Esophagus (tissue), 2 donors: ENCODE data around the gene CGREF1. TPM values are rescaled to one million over a fixed set of nuclear protein-coding genes. Genes with fewer than 3 reads are reported as not detected.
"Not testable (repeated sequence)": the region's sequence is repeated elsewhere in the genome, so short reads cannot be mapped to it uniquely, and the experiment has no call there.

Experiments used
- H3K27ac ChIP-seq, 2 donors: one replicate each; pipeline ENCODE4 v1.5.1; 2013; ENCODE audit warnings: low read depth in 2 of 2, mild to moderate bottlenecking in 2 of 2, inconsistent platforms in 1 of 2, low read length in 1 of 2, moderate library complexity in 1 of 2
- H3K27me3 ChIP-seq, 2 donors: one replicate each; pipeline ENCODE4 v1.6.1; 2013; ENCODE audit warnings: low read length in 2 of 2, control low read depth in 1 of 2, mild to moderate bottlenecking in 1 of 2; ENCODE audit not compliant: insufficient read depth in 2 of 2, control insufficient read depth in 1 of 2
- H3K36me3 ChIP-seq, 2 donors: one replicate each; pipeline ENCODE4 v1.6.1; 2013; ENCODE audit warnings: low read length in 1 of 2; ENCODE audit not compliant: control insufficient read depth in 2 of 2, insufficient read depth in 2 of 2
- H3K4me1 ChIP-seq, 2 donors: one replicate each; pipeline ENCODE4 v1.6.1; 2013; ENCODE audit warnings: low read length in 1 of 2; ENCODE audit not compliant: control insufficient read depth in 2 of 2, insufficient read depth in 2 of 2
- H3K4me3 ChIP-seq, 2 donors: one replicate each; pipeline ENCODE4 v1.5.1; 2013; ENCODE audit warnings: low read length in 2 of 2, mild to moderate bottlenecking in 2 of 2, low read depth in 1 of 2, moderate library complexity in 1 of 2
- H3K9me3 ChIP-seq, 2 donors: one replicate each; pipeline ENCODE4 v1.6.1; 2013; ENCODE audit warnings: mild to moderate bottlenecking in 2 of 2, low read depth in 1 of 2, low read length in 1 of 2, moderate library complexity in 1 of 2; ENCODE audit not compliant: control insufficient read depth in 2 of 2, insufficient read depth in 1 of 2
- WGBS, 2 donors: extraction: QIAGEN DNeasy Blood & Tissue Kit; methylation state at CpG; one replicate each; pipeline ENCODE4 v1.1.7; 2013; 5-methylcytosine and 5-hydroxymethylcytosine counted together
- polyA plus RNA-seq, 2 donors: library from polyadenylated mRNA; stranded (reverse); fragments of 200-250 nt; gene quantifications; one replicate each; pipeline ENCODE4 v1.2.3, GENCODE V29; 2013
- donor health status: healthy with polysubstance abuse.
- donor health status: Bipolar disorder and iron deficiency.

The CGREF1 gene
- polyA plus RNA-seq, 2 donors = 2.4 to 3.4 TPM

- no peaks in the 10 kb centered on the region for H3K9me3 ChIP-seq
- no peak overlapping the region for H3K4me3 ChIP-seq
- peaks cover 2 to 25% of the 10 kb centered on the region in 2 donors for H3K36me3 ChIP-seq
- H3K4me1 ChIP-seq = peaks cover 2 to 10% of the 10 kb centered on the region in 2 donors
- H3K27me3 ChIP-seq = no peaks in the 10 kb centered on the region
- WGBS, 2 donors = 77 to 78% methylated on average over 11 of the region's 11 CpGs
- H3K27ac ChIP-seq = no peak overlapping the region
Measured at GRCh38 chr2:27128668-27129571, 10.0 kb upstream of the CGREF1 start.

DNA sequence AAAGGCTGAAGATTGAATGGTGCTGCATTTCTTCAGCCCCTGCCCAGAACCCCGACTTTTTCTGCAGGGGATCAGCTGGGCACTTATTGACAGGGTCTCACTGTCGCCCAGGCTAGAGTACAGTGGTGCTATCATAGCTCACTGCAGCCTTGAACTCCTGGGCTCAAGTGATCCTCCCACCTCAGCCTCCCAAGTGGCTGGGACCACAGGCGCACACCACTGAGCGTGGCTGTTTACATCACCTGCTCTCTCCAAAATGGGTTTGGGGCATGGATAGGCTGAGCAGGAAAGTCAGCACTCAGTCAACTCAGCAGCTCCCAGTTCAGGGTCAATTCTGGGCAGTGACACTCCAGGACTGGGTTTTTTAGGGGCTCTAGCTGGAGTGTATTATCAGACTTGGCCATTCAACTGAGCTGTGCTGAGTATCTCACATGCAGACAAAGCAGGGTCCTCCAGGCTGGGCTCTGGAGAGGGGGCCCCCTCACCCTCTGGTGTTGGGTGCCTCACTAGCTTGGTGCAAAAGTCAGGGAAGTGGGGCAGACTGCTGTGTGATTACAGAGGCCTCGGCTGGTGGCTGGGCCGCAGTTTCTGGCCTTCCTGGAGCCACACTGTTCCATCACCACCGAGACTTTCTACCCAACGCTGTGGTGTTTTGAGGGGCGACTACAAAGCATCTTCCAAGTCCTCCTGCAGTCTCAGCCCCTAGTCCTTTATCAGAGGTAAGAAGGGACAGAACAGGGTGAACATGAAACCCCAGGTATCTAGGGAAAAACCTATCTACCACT, 9.1 kb upstream of the CGREF1 start:
- H3K4me1 ChIP-seq = peaks cover 0 to 9% of the 10 kb centered on the region in 2 donors
- peaks cover 2 to 25% of the 10 kb centered on the region in 2 donors for H3K36me3 ChIP-seq
- H3K27ac ChIP-seq = no peak overlapping the region
- H3K27me3 ChIP-seq = no peaks in the 10 kb centered on the region
- WGBS, 2 donors = 88% methylated on average over 9 of the region's 9 CpGs
- no peak overlapping the region for H3K4me3 ChIP-seq
- no peaks in the 10 kb centered on the region for H3K9me3 ChIP-seq

DNA sequence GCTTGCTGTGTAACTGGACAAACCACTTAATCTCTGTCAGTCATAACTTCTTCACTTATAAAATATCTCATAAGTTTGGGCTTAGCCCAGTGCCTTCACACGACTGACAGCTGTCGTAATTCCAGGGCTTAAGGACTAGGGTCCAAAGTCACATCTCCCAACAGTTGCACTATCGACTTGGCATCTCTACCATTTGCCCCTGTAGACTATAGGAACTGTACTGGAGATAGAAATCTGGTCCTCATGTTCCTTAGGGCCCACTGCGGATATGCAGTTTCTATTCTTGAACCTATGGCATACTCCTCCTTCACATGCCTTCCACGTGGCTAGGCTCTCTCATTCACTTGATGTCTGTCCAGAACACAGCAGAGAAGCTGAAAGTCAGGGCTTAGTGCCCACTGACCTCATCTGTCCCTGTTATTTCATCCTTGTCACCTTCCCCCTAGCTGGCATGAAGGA, 7.4 kb upstream of the CGREF1 start:
- peaks cover 0 to 5% of the 10 kb centered on the region in 2 donors for H3K4me1 ChIP-seq
- peaks cover under 1 to 12% of the 10 kb centered on the region in 2 donors for H3K36me3 ChIP-seq
- whole genome bisulfite sequencing, 2 donors = 53 to 57% methylated on average over 5 of the region's 5 CpGs
- H3K4me3 ChIP-seq = no peak overlapping the region
- H3K27ac ChIP-seq = no peak overlapping the region
- no peaks in the 10 kb centered on the region for H3K9me3 ChIP-seq
- H3K27me3 ChIP-seq = no peaks in the 10 kb centered on the region

GRCh38 chr2:27125104-27125503, 6.2 kb upstream of the CGREF1 start:
- Histone ChIP-seq H3K27me3 (no peaks in the 10 kb centered on the region), H3K27ac (no peak overlapping the region), H3K36me3 (peaks cover 0 to under 1% of the 10 kb centered on the region in 2 donors), H3K9me3 (no peaks in the 10 kb centered on the region), H3K4me1 (peaks cover 0 to 5% of the 10 kb centered on the region in 2 donors), H3K4me3 (no peak overlapping the region)
- WGBS, 2 donors = 90 to 98% methylated on average over 3 of the region's 3 CpGs

GRCh38 chr2:27123302-27124150, 4.6 kb upstream of the CGREF1 start, which contains the start of gene ABHD1:
Gene ABHD1 (plus strand): TSS chr2:27123815. CDS start chr2:27123949, 134 bp downstream.
- whole genome bisulfite sequencing, 2 donors = 7% methylated on average over 36 to 47 of the region's 47 CpGs
- H3K27ac ChIP-seq = peak within 1 kb of the TSS; percentile 13 to 43
- no peaks in the 10 kb centered on the region for H3K36me3 ChIP-seq
- peak within 1 kb of the TSS; percentile 54 to 61 for H3K4me3 ChIP-seq
- H3K9me3 ChIP-seq = no peaks in the 10 kb centered on the region
- peaks cover 3 to 9% of the 10 kb centered on the region in 2 donors for H3K4me1 ChIP-seq
- H3K27me3 ChIP-seq = no peaks in the 10 kb centered on the region

- Histone ChIP-seq H3K4me1 (peaks cover 7 to 11% of the 10 kb centered on the region in 2 donors), H3K27me3 (no peaks in the 10 kb centered on the region), H3K4me3 (no peak overlapping the region), H3K9me3 (no peaks in the 10 kb centered on the region), H3K27ac (no peak overlapping the region), H3K36me3 (no peaks in the 10 kb centered on the region)
- 93 to 94% methylated on average over 7 of the region's 7 CpGs for WGBS, 2 donors
Measured at GRCh38 chr2:27122791-27123190, 3.9 kb upstream of the CGREF1 start.

GRCh38 chr2:27121906-27122305, 3.0 kb upstream of the CGREF1 start:
- WGBS, 2 donors = 77 to 79% methylated on average over 2 of the region's 2 CpGs
- H3K27me3 ChIP-seq = no peaks in the 10 kb centered on the region

GRCh38 chr2:27119330-27119670, 372 bp upstream of the CGREF1 start:
- Histone ChIP-seq H3K4me1 (peaks cover 7 to 11% of the 10 kb centered on the region in 2 donors), H3K4me3 (peak overlapping the region; percentile 44 to 56)
- H3K27me3 ChIP-seq, H3K9me3 ChIP-seq, H3K27ac ChIP-seq, H3K36me3 ChIP-seq: not testable (repeated sequence)
- WGBS, 2 donors = 78 to 82% methylated on average over 8 of the region's 8 CpGs

More at GRCh38 chr2:27121906-27122305, 3.0 kb upstream of the CGREF1 start:
- Histone ChIP-seq H3K36me3 (no peaks in the 10 kb centered on the region), H3K4me1 (peaks cover 7 to 11% of the 10 kb centered on the region in 2 donors), H3K9me3 (no peaks in the 10 kb centered on the region), H3K4me3 (no peak overlapping the region), H3K27ac (no peak overlapping the region)

- Histone ChIP-seq H3K4me1 (peaks cover 7% of the 10 kb centered on the region in 2 donors), H3K27ac (no peak overlapping the region), H3K27me3 (no peaks in the 10 kb centered on the region), H3K9me3 (no peaks in the 10 kb centered on the region), H3K4me3 (peak overlapping the region; percentile 44 to 56), H3K36me3 (no peaks in the 10 kb centered on the region)
- 26% methylated on average over 14 of the region's 14 CpGs for WGBS, 2 donors
Measured at GRCh38 chr2:27117995-27118524, 868 bp downstream of the CGREF1 start.
